ENCODE measurements around the gene KLHL18.

The KLHL18 gene

DNA sequence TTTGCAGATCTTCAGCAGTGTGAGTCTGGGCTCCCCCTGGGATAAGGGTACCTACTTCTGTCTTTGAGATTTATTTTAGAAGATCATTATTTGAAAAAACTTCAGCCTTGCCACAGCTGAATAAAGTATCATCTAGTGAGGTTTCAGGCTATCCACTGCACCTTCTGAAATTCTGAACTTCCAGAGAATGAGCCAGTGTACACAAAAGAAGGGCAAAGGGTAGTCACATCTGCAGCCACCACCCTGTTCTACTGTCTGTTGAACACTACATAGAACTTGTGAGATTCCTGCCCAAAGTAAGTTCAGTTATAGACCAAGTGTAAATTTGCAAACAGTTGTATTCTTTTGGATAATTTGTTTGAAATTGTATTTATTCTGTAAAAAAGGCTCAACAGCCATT is 60.1 kb downstream of the KLHL18 start:
- no peak for TF ChIP-seq CTCF (IDR thresholded peaks at IDR 0.05; ENCODE audit: low read length)
- TF ChIP-seq EZH2 (IDR thresholded peaks at IDR 0.05; ENCODE audit: borderline replicate concordance, low read length) = no peak

GRCh38 chr3:47343471-47343971 is 60.8 kb downstream of the KLHL18 start:
- no peaks in the 10 kb centered on the region for H3K9me2 ChIP-seq (ENCODE audit: low read depth, low read length)
- H3K79me2 ChIP-seq (ENCODE audit: insufficient read depth, low read length) = no peaks in the 10 kb centered on the region
- H3K27me3 ChIP-seq (ENCODE audit: insufficient read depth, low read length) = no peaks in the 10 kb centered on the region
- H2AFZ ChIP-seq (ENCODE audit: low read length) = no peak overlapping the region
- H3K4me1 ChIP-seq (ENCODE audit: insufficient read depth, low read length, severe bottlenecking) = peaks cover 31% of the 10 kb centered on the region
- TF ChIP-seq CTCF (IDR thresholded peaks at IDR 0.05; ENCODE audit: low read length) (no peak), EZH2 (IDR thresholded peaks at IDR 0.05; ENCODE audit: borderline replicate concordance, low read length) (no peak)
- H4K20me1 ChIP-seq (ENCODE audit: insufficient read depth, low read length) = no peaks in the 10 kb centered on the region
- H3K4me2 ChIP-seq (ENCODE audit: low read length) = no peak overlapping the region
- H3K36me3 ChIP-seq (ENCODE audit: insufficient read depth, low read length) = peaks cover 66% of the 10 kb centered on the region
- H3K9me3 ChIP-seq (ENCODE audit: low read length) = no peaks in the 10 kb centered on the region
- no peak overlapping the region for H3K4me3 ChIP-seq (ENCODE audit: low read depth, low read length, poor library complexity, severe bottlenecking)
- no peaks in the 10 kb centered on the region for H3F3A ChIP-seq (ENCODE audit: insufficient read depth, low read length)
- no peak overlapping the region for H3K9ac ChIP-seq (ENCODE audit: low read length)
- H3K27ac ChIP-seq (ENCODE audit: low read depth, low read length, poor library complexity, severe bottlenecking) = peak overlapping the region; percentile 25

More for the DNA sequence above, 60.1 kb downstream of the KLHL18 start:
- no peaks in the 10 kb centered on the region for H3F3A ChIP-seq (ENCODE audit: insufficient read depth, low read length)
- H3K27me3 ChIP-seq (ENCODE audit: insufficient read depth, low read length) = no peaks in the 10 kb centered on the region
- H3K4me1 ChIP-seq (ENCODE audit: insufficient read depth, low read length, severe bottlenecking) = peaks cover 31% of the 10 kb centered on the region
- peaks cover 73% of the 10 kb centered on the region for H3K36me3 ChIP-seq (ENCODE audit: insufficient read depth, low read length)
- H3K9me3 ChIP-seq (ENCODE audit: low read length) = no peaks in the 10 kb centered on the region
- no peak overlapping the region for H3K4me3 ChIP-seq (ENCODE audit: low read depth, low read length, poor library complexity, severe bottlenecking)
- H3K27ac ChIP-seq (ENCODE audit: low read depth, low read length, poor library complexity, severe bottlenecking) = peak overlapping the region; percentile 25
- no peaks in the 10 kb centered on the region for H3K9me2 ChIP-seq (ENCODE audit: low read depth, low read length)
- no peak overlapping the region for H2AFZ ChIP-seq (ENCODE audit: low read length)
- no peaks in the 10 kb centered on the region for H4K20me1 ChIP-seq (ENCODE audit: insufficient read depth, low read length)
- H3K4me2 ChIP-seq (ENCODE audit: low read length) = no peak overlapping the region
- H3K79me2 ChIP-seq (ENCODE audit: insufficient read depth, low read length) = no peaks in the 10 kb centered on the region
- H3K9ac ChIP-seq (ENCODE audit: low read length) = no peak overlapping the region

- Histone ChIP-seq H2AFZ (ENCODE audit: low read length) (no peak overlapping the region), H3K36me3 (ENCODE audit: insufficient read depth, low read length) (peaks cover 51% of the 10 kb centered on the region), H3K9me3 (ENCODE audit: low read length) (no peaks in the 10 kb centered on the region), H3K4me1 (ENCODE audit: insufficient read depth, low read length, severe bottlenecking) (peaks cover 31% of the 10 kb centered on the region), H3K27ac (ENCODE audit: low read depth, low read length, poor library complexity, severe bottlenecking) (no peak overlapping the region), H3F3A (ENCODE audit: insufficient read depth, low read length) (no peaks in the 10 kb centered on the region), H3K79me2 (ENCODE audit: insufficient read depth, low read length) (no peaks in the 10 kb centered on the region), H3K4me3 (ENCODE audit: low read depth, low read length, poor library complexity, severe bottlenecking) (no peak overlapping the region), H3K4me2 (ENCODE audit: low read length) (no peak overlapping the region), H3K27me3 (ENCODE audit: insufficient read depth, low read length) (no peaks in the 10 kb centered on the region), H3K9me2 (ENCODE audit: low read depth, low read length) (no peaks in the 10 kb centered on the region), H4K20me1 (ENCODE audit: insufficient read depth, low read length) (no peaks in the 10 kb centered on the region), H3K9ac (ENCODE audit: low read length) (no peak overlapping the region)
- no peak for TF ChIP-seq EZH2 (IDR thresholded peaks at IDR 0.05; ENCODE audit: borderline replicate concordance, low read length)
- TF ChIP-seq CTCF (IDR thresholded peaks at IDR 0.05; ENCODE audit: low read length) = no peak
These were observed 62.2 kb downstream of the KLHL18 start for GRCh38 chr3:47344971-47345370.
